ENCODE measurements around the gene CDC27. TPM values are rescaled to one million over a fixed set of nuclear protein-coding genes. Genes with fewer than 3 reads are reported as not detected.

CDC27 gene, protein sequence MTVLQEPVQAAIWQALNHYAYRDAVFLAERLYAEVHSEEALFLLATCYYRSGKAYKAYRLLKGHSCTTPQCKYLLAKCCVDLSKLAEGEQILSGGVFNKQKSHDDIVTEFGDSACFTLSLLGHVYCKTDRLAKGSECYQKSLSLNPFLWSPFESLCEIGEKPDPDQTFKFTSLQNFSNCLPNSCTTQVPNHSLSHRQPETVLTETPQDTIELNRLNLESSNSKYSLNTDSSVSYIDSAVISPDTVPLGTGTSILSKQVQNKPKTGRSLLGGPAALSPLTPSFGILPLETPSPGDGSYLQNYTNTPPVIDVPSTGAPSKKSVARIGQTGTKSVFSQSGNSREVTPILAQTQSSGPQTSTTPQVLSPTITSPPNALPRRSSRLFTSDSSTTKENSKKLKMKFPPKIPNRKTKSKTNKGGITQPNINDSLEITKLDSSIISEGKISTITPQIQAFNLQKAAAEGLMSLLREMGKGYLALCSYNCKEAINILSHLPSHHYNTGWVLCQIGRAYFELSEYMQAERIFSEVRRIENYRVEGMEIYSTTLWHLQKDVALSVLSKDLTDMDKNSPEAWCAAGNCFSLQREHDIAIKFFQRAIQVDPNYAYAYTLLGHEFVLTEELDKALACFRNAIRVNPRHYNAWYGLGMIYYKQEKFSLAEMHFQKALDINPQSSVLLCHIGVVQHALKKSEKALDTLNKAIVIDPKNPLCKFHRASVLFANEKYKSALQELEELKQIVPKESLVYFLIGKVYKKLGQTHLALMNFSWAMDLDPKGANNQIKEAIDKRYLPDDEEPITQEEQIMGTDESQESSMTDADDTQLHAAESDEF
- 87.9 and 94.0 TPM in 2 replicates for polyA plus RNA-seq

DNA sequence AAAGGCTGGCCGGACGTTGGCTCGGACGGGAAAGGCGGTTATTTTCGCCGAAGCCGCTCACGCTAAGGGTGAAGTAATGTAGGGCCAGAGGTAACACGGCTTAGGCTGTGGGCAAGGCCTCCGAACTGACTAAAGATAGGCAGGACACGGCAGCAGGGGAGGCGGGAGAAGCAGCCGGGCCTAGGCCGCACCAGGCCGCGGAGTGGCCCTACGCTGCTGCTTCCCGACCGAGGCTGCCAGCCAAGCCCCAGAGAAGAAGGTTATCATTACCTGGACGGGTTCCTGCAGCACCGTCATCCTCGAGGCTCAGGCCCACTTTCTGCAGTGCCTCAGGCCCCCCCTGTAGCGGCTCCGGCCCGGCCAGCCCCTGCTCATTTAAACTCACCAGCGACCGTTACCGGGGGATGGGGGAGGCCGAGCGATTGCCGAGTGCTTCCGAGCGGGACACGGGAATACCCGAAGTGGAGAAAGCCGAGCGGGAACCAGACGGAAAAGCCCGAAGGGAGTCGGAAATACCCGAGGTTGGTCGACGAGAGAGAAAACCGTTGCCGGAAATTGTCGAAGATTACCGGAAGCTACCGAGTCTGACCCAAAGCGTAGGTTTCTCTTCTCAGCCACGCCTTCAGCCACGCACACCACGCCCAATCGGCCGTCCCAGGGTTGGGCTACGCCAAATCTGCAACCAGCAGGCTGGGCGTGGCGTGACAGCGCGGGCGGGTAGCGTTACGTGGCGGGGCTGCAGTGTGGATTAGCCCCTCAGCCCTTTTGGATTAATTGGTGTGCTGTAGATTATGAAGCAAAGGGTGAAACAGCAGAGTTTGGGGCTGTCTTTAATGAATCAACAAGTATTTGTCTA lies at the start of gene CDC27:
TSS of gene CDC27 (minus strand) at position 420 of the 856 bp plus-strand sequence. CDS start at position 297, 123 bp downstream.

DNA sequence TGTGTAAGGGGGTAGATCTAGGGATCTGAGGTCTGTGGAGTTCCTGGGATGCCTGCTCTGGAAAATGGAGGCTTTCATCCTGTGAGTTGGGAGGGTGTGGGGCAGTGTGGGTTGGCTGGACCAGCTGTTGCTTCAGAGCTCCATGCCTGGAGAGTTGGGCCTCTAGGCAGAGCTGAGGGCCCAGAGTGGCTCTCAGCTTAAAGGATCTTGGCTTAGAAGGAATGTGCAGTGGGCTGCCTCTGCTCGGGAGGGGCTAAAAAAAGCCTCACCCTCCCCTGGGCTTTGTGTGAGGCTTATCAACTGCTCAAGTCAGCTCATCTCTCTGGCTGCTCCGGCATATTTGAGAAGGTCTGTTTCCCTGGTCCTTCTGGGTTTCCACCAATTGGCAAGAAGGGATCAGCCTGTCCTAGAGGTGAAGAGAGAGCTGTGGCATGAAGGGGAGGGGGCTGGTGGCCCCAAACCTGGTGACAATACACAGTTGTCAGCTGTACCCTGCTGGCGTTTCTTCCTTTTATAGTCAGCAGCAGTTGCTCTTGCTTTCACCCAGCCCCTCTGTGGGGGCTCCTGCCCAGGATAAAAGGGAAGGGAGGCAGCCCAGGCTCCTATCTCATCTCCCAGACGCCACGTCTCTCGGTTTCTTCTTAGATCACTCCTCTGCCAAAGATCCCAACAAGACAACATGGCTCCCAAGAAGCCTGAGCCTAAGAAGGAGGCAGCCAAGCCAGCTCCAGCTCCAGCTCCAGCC lies 19.8 kb upstream of the CDC27 start, which contains the start of gene MYL4:
TSS of gene MYL4 (plus strand) at position 605 of the 745 bp plus-strand sequence. CDS start at position 680, 75 bp downstream.

Other genes starting within 250 kb of the CDC27 start
- gene RPRML, start 210.0 kb downstream of the CDC27 start, polyA plus RNA-seq: 0.60 TPM in 1 of 2 replicates, not detected in the other
- gene MYL4, start 20.1 kb upstream of the CDC27 start, polyA plus RNA-seq: 1.5 TPM in 1 of 2 replicates, not detected in the other
- gene ITGB3, start 64.5 kb upstream of the CDC27 start, polyA plus RNA-seq: not detected in 2 replicates
- gene EFCAB13, start 134.7 kb upstream of the CDC27 start, polyA plus RNA-seq: 1.3 TPM in 1 of 2 replicates, not detected in the other